Measurements from ENCODE around the gene PCDHGA1.
A peak's percentile ranks its signal among the peaks of the same experiment; 100 is the strongest.

PCDHGA1 gene

DNA sequence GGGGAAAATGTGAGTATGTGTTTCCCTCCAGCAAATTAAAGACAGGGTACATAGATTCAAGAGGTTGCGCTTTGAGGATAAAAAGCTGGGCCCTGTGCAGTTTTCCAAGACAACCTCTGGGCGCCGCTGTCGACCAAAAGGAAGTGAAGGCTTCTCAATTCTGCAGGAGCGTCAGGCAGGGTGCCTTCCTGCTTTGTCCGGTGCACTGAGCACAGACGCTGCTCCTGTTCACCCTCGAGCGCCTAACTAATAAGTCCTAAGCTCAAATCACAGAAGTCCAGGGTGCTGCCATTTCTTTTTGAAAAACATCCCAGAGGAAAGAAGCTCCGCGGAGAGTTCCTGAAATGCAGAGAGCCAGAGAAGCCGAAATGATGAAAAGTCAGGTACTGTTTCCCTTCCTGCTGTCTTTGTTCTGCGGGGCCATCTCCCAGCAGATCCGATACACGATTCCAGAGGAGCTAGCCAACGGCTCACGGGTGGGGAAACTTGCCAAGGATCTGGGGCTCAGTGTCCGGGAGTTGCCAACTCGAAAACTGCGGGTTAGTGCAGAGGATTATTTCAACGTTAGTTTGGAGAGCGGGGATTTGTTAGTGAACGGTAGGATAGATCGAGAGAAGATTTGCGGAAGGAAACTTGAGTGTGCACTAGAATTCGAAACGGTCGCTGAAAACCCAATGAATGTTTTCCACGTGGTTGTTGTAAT is 19.8 kb downstream of the PCDHGA1 start, which contains the start of gene PCDHGB1:
TSS of gene PCDHGB1 (plus strand) at position 183 of the 703 bp plus-strand sequence. CDS start at position 345, 162 bp downstream.
- WGBS, 2 donors (ENCODE audit: extremely low coverage in 2 of 2, insufficient read length in 2 of 2, insufficient replicate concordance in 1 of 2) = 100% methylated on average over 3 to 7 of the region's 29 CpGs

DNA sequence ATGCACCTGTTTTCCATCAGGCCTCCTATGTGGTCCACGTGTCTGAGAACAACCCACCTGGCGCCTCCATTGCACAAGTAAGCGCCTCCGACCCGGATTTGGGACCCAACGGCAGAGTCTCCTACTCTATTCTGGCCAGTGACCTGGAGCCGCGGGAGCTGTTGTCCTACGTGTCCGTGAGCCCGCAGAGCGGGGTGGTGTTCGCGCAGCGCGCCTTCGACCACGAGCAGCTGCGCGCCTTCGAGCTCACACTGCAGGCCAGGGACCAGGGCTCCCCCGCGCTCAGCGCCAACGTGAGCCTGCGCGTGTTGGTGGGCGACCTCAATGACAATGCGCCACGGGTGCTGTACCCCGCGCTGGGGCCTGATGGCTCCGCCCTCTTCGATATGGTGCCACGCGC is 21.3 kb downstream of the PCDHGA1 start:
- no peak overlapping the region for H2BK5ac ChIP-seq (ENCODE audit: low read length)
- H3K4me2 ChIP-seq (ENCODE audit: insufficient read depth, low read length, poor library complexity, severe bottlenecking) = no peak overlapping the region
- H3K9ac ChIP-seq (ENCODE audit: low read depth, low read length, poor library complexity) = no peak overlapping the region
- no peak overlapping the region for H3K23ac ChIP-seq (ENCODE audit: low read depth, low read length, poor library complexity)
- no peak overlapping the region for H3K27ac ChIP-seq (replicated peaks; ENCODE audit: low read length)
- H3K9me3 ChIP-seq (replicated peaks in 1 of 2; ENCODE audit: control insufficient read depth in 2 of 2, insufficient read depth in 1 of 2, low read depth in 1 of 2, low read length in 2 of 2) = peaks cover 20 to 45% of the 10 kb centered on the region in 2 donors
- H3K14ac ChIP-seq (ENCODE audit: low read length) = no peak overlapping the region
- no peak overlapping the region for H2BK15ac ChIP-seq (ENCODE audit: low read length)
- H3K4me1 ChIP-seq (ENCODE audit: control insufficient read depth in 2 of 2, insufficient read depth in 1 of 2, low read depth in 1 of 2, low read length in 2 of 2) = no peaks in the 10 kb centered on the region
- H3K4me3 ChIP-seq (ENCODE audit: low read length in 2 of 2) = no peak overlapping the region
- no peak overlapping the region for H2BK12ac ChIP-seq (ENCODE audit: low read length)
- no peak overlapping the region for H2AFZ ChIP-seq (ENCODE audit: low read length)
- no peak overlapping the region for H2BK120ac ChIP-seq (ENCODE audit: low read depth, low read length)
- DNase-seq (ENCODE audit: low spot score) = no peak
- H4K91ac ChIP-seq (ENCODE audit: low read depth, low read length, poor library complexity) = no peak overlapping the region
- H3K18ac ChIP-seq (ENCODE audit: low read length) = no peak overlapping the region
- H4K8ac ChIP-seq (ENCODE audit: low read depth, low read length) = no peak overlapping the region
- H3K27me3 ChIP-seq (ENCODE audit: control insufficient read depth in 3 of 3, insufficient read depth in 3 of 3, low read depth in 1 of 3, low read length in 3 of 3) = peaks cover 0 to 2% (median 0%) of the 10 kb centered on the region in 3 experiments
- no peak overlapping the region for H3K4ac ChIP-seq (ENCODE audit: low read length)
- no peaks in the 10 kb centered on the region for H3K79me1 ChIP-seq (ENCODE audit: low read depth, low read length)
- no CpG with 5 or more reads among the region's 36 CpGs for WGBS, 2 donors (ENCODE audit: extremely low coverage in 2 of 2, insufficient read length in 2 of 2, insufficient replicate concordance in 1 of 2)
- H2AK5ac ChIP-seq (ENCODE audit: low read depth, low read length) = no peak overlapping the region
- peaks cover 0 to under 1% of the 10 kb centered on the region in 2 donors for H3K36me3 ChIP-seq (replicated peaks in 1 of 2; ENCODE audit: control insufficient read depth in 2 of 2, insufficient read depth in 2 of 2, low read length in 2 of 2)

More for the DNA sequence above, 19.8 kb downstream of the PCDHGA1 start, which contains the start of gene PCDHGB1:
- no peak within 1 kb of the TSS for H3K18ac ChIP-seq (ENCODE audit: low read length)
- no peak within 1 kb of the TSS for H3K14ac ChIP-seq (ENCODE audit: low read length)
- H2BK120ac ChIP-seq (ENCODE audit: low read depth, low read length) = no peak within 1 kb of the TSS
- no peak within 1 kb of the TSS for H3K27ac ChIP-seq (replicated peaks; ENCODE audit: low read length)
- H3K4me1 ChIP-seq (ENCODE audit: control insufficient read depth in 2 of 2, insufficient read depth in 1 of 2, low read depth in 1 of 2, low read length in 2 of 2) = no peaks in the 10 kb centered on the region
- no peak within 1 kb of the TSS for H4K8ac ChIP-seq (ENCODE audit: low read depth, low read length)
- no peaks in the 10 kb centered on the region for H3K36me3 ChIP-seq (replicated peaks in 1 of 2; ENCODE audit: control insufficient read depth in 2 of 2, insufficient read depth in 2 of 2, low read length in 2 of 2)
- no peak within 1 kb of the TSS for H2BK12ac ChIP-seq (ENCODE audit: low read length)
- no peak within 1 kb of the TSS for H2BK5ac ChIP-seq (ENCODE audit: low read length)
- H3K23ac ChIP-seq (ENCODE audit: low read depth, low read length, poor library complexity) = no peak within 1 kb of the TSS
- H3K4me2 ChIP-seq (ENCODE audit: insufficient read depth, low read length, poor library complexity, severe bottlenecking) = no peak within 1 kb of the TSS
- no peak within 1 kb of the TSS for H2AK5ac ChIP-seq (ENCODE audit: low read depth, low read length)
- H3K9me3 ChIP-seq (replicated peaks in 1 of 2; ENCODE audit: control insufficient read depth in 2 of 2, insufficient read depth in 1 of 2, low read depth in 1 of 2, low read length in 2 of 2) = peaks cover 14 to 33% of the 10 kb centered on the region in 2 donors
- no peak within 1 kb of the TSS for H2BK15ac ChIP-seq (ENCODE audit: low read length)
- no peak within 1 kb of the TSS for H3K9ac ChIP-seq (ENCODE audit: low read depth, low read length, poor library complexity)
- no peaks in the 10 kb centered on the region for H3K79me1 ChIP-seq (ENCODE audit: low read depth, low read length)
- DNase-seq (ENCODE audit: low spot score) = no peak
- no peak within 1 kb of the TSS for H4K91ac ChIP-seq (ENCODE audit: low read depth, low read length, poor library complexity)
- H3K27me3 ChIP-seq (ENCODE audit: control insufficient read depth in 3 of 3, insufficient read depth in 3 of 3, low read depth in 1 of 3, low read length in 3 of 3) = no peaks in the 10 kb centered on the region
- H3K4ac ChIP-seq (ENCODE audit: low read length) = no peak within 1 kb of the TSS
- H3K4me3 ChIP-seq (ENCODE audit: low read length in 2 of 2) = peak within 1 kb of the TSS in 1 of 2 donors; percentile 20
- H2AFZ ChIP-seq (ENCODE audit: low read length) = peak within 1 kb of the TSS; percentile 84

- no peak within 1 kb of the TSS for H3K4me3 ChIP-seq (ENCODE audit: low read length in 2 of 2)
- H3K9me3 ChIP-seq (replicated peaks in 1 of 2; ENCODE audit: control insufficient read depth in 2 of 2, insufficient read depth in 1 of 2, low read depth in 1 of 2, low read length in 2 of 2) = peaks cover 24 to 69% of the 10 kb centered on the region in 2 donors
These were observed 24.7 kb downstream of the PCDHGA1 start, which contains the start of gene PCDHGA4 for GRCh38 chr5:141354900-141355469. Gene PCDHGA4 (plus strand): TSS chr5:141355021. CDS start chr5:141355108, 87 bp downstream.

DNA sequence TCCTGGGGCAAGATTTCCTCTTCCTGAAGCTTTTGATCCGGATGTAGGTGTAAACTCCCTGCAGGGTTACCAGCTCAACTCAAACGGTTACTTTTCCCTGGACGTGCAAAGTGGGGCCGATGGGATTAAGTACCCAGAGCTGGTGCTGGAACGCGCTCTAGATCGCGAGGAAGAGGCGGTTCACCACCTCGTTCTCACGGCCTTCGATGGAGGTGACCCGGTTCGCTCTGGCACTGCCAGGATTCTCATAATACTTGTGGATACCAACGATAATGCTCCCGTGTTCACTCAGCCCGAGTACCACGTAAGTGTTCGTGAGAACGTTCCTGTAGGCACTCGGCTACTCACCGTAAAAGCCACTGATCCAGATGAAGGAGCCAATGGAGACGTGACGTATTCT is 25.3 kb downstream of the PCDHGA1 start:
- no peak overlapping the region for H3K4ac ChIP-seq (ENCODE audit: low read length)
- no peak overlapping the region for H3K27ac ChIP-seq (replicated peaks; ENCODE audit: low read length)
- H4K91ac ChIP-seq (ENCODE audit: low read depth, low read length, poor library complexity) = no peak overlapping the region
- no peak overlapping the region for H3K14ac ChIP-seq (ENCODE audit: low read length)
- H3K27me3 ChIP-seq (ENCODE audit: control insufficient read depth in 3 of 3, insufficient read depth in 3 of 3, low read depth in 1 of 3, low read length in 3 of 3) = peaks cover 0 to 4% (median 0%) of the 10 kb centered on the region in 3 experiments
- peaks cover 27 to 70% of the 10 kb centered on the region in 2 donors for H3K9me3 ChIP-seq (replicated peaks in 1 of 2; ENCODE audit: control insufficient read depth in 2 of 2, insufficient read depth in 1 of 2, low read depth in 1 of 2, low read length in 2 of 2)
- DNase-seq (ENCODE audit: low spot score) = no peak
- H4K8ac ChIP-seq (ENCODE audit: low read depth, low read length) = no peak overlapping the region
- no peak overlapping the region for H2BK120ac ChIP-seq (ENCODE audit: low read depth, low read length)
- H2BK5ac ChIP-seq (ENCODE audit: low read length) = no peak overlapping the region
- no peak overlapping the region for H2AK5ac ChIP-seq (ENCODE audit: low read depth, low read length)
- no peaks in the 10 kb centered on the region for H3K79me1 ChIP-seq (ENCODE audit: low read depth, low read length)
- H2AFZ ChIP-seq (ENCODE audit: low read length) = no peak overlapping the region
- WGBS, 2 donors (ENCODE audit: extremely low coverage in 2 of 2, insufficient read length in 2 of 2, insufficient replicate concordance in 1 of 2) = no CpG with 5 or more reads among the region's 24 CpGs
- H3K4me2 ChIP-seq (ENCODE audit: insufficient read depth, low read length, poor library complexity, severe bottlenecking) = no peak overlapping the region
- H3K4me1 ChIP-seq (ENCODE audit: control insufficient read depth in 2 of 2, insufficient read depth in 1 of 2, low read depth in 1 of 2, low read length in 2 of 2) = no peaks in the 10 kb centered on the region
- no peak overlapping the region for H3K18ac ChIP-seq (ENCODE audit: low read length)
- no peak overlapping the region for H3K4me3 ChIP-seq (ENCODE audit: low read length in 2 of 2)
- H3K9ac ChIP-seq (ENCODE audit: low read depth, low read length, poor library complexity) = no peak overlapping the region
- no peak overlapping the region for H3K23ac ChIP-seq (ENCODE audit: low read depth, low read length, poor library complexity)
- no peak overlapping the region for H2BK15ac ChIP-seq (ENCODE audit: low read length)
- H3K36me3 ChIP-seq (replicated peaks in 1 of 2; ENCODE audit: control insufficient read depth in 2 of 2, insufficient read depth in 2 of 2, low read length in 2 of 2) = peaks cover 0 to 3% of the 10 kb centered on the region in 2 donors
- no peak overlapping the region for H2BK12ac ChIP-seq (ENCODE audit: low read length)

More at GRCh38 chr5:141354900-141355469, 24.7 kb downstream of the PCDHGA1 start, which contains the start of gene PCDHGA4:
- no peak within 1 kb of the TSS for H2BK120ac ChIP-seq (ENCODE audit: low read depth, low read length)
- no peak within 1 kb of the TSS for H3K27ac ChIP-seq (replicated peaks; ENCODE audit: low read length)
- peaks cover 0 to 4% (median 0%) of the 10 kb centered on the region in 3 experiments for H3K27me3 ChIP-seq (ENCODE audit: control insufficient read depth in 3 of 3, insufficient read depth in 3 of 3, low read depth in 1 of 3, low read length in 3 of 3)
- no CpG with 5 or more reads among the region's 29 CpGs for WGBS, 2 donors (ENCODE audit: extremely low coverage in 2 of 2, insufficient read length in 2 of 2, insufficient replicate concordance in 1 of 2)
- no peak within 1 kb of the TSS for H2AFZ ChIP-seq (ENCODE audit: low read length)
- H2BK15ac ChIP-seq (ENCODE audit: low read length) = no peak within 1 kb of the TSS
- no peaks in the 10 kb centered on the region for H3K79me1 ChIP-seq (ENCODE audit: low read depth, low read length)
- no peak within 1 kb of the TSS for H3K23ac ChIP-seq (ENCODE audit: low read depth, low read length, poor library complexity)
- no peak within 1 kb of the TSS for H2AK5ac ChIP-seq (ENCODE audit: low read depth, low read length)
- no peak within 1 kb of the TSS for H3K4me2 ChIP-seq (ENCODE audit: insufficient read depth, low read length, poor library complexity, severe bottlenecking)
- no peak within 1 kb of the TSS for H3K14ac ChIP-seq (ENCODE audit: low read length)
- H4K91ac ChIP-seq (ENCODE audit: low read depth, low read length, poor library complexity) = no peak within 1 kb of the TSS
- H4K8ac ChIP-seq (ENCODE audit: low read depth, low read length) = no peak within 1 kb of the TSS
- no peaks in the 10 kb centered on the region for H3K4me1 ChIP-seq (ENCODE audit: control insufficient read depth in 2 of 2, insufficient read depth in 1 of 2, low read depth in 1 of 2, low read length in 2 of 2)
- H3K18ac ChIP-seq (ENCODE audit: low read length) = no peak within 1 kb of the TSS
- no peak within 1 kb of the TSS for H2BK5ac ChIP-seq (ENCODE audit: low read length)
- peaks cover 0 to 3% of the 10 kb centered on the region in 2 donors for H3K36me3 ChIP-seq (replicated peaks in 1 of 2; ENCODE audit: control insufficient read depth in 2 of 2, insufficient read depth in 2 of 2, low read length in 2 of 2)
- DNase-seq (ENCODE audit: low spot score) = no peak
- H2BK12ac ChIP-seq (ENCODE audit: low read length) = no peak within 1 kb of the TSS
- H3K4ac ChIP-seq (ENCODE audit: low read length) = no peak within 1 kb of the TSS
- no peak within 1 kb of the TSS for H3K9ac ChIP-seq (ENCODE audit: low read depth, low read length, poor library complexity)

Data from neuronal stem cell (in vitro differentiated cells).